GM19455 (cell line): ENCODE data around the gene VTN.

Experiments used
- ATAC-seq: cut with Tn5 transposase; IDR thresholded peaks from one replicate; pipeline ENCODE4 v1.9.1; 2021; ENCODE audit not compliant: unreplicated experiment

Gene VTN

DNA sequence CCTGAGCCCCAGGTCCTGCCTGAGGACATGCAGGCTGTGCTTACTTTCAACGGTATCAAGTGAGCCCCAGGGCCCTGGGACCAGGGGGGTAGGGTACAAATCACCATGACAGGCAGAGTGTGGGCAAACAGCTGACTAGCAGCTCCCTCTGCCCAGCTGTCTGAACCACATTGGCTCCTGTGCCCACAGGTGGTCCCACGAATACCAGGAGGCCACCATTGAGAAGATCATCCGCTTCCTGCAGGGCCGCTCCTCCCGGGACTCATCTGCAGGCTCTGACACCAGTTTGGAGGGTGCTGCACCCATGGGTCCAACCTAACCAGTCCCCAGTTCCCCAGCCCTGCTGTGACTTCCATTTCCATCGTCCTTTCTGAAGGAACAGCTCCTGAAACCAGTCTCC is 25.9 kb upstream of the VTN start:
- no peak for ATAC-seq

DNA sequence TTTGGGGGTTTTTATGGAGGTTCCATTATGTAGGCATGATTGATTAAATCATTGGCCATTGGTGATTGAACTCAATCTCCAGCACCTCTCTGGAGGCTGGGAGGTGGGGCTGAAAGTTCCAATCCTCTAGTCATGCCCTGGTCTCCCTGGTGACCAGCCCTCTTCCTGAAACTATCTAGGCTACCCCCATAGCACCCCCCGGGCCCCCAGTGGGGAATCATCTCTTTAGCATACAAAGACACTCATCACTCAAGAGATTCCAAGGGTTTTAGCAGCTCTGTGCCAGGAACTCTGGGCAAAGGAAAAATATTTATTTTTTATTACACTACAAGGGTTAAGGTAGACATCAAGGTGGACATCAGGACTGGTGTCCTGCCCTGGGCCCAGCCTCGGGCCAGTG is 25.3 kb upstream of the VTN start:
- no peak for ATAC-seq

GRCh38 chr17:28394337-28395116 is 24.4 kb upstream of the VTN start:
- ATAC-seq = no peak

- no peak for ATAC-seq
Measured at GRCh38 chr17:28392491-28392890, 22.4 kb upstream of the VTN start.

DNA sequence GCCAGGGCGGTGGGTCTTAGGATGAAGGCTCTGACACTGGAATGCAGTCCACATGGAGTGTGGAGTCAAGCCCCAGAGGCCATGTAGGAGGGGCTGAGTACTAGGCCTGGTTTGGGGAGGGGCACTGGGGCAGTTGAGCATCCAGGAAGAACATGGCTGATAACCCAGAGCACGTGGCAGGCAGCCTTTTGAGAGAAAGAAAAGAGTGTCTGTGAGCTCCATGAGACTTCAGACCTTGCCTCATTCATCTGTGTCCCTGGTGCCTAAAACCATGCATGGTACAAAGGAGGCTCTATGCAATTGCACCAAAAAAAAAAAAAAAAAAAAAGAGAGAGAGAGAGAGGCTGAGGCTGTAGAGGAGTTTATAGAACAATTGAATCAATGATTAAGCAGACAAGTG is 21.3 kb upstream of the VTN start:
- ATAC-seq = no peak

GRCh38 chr17:28390984-28391383 is 20.9 kb upstream of the VTN start:
- ATAC-seq = no peak

- no peak for ATAC-seq
Measured at GRCh38 chr17:28390563-28390962, 20.5 kb upstream of the VTN start.

GRCh38 chr17:28390141-28390540 is 20.0 kb upstream of the VTN start:
- ATAC-seq = no peak

- no peak for ATAC-seq
Measured at GRCh38 chr17:28388106-28388505, 18.0 kb upstream of the VTN start.

- ATAC-seq = no peak
Measured at GRCh38 chr17:28386391-28386790, 16.3 kb upstream of the VTN start.

GRCh38 chr17:28385406-28385805 is 15.3 kb upstream of the VTN start:
- no peak for ATAC-seq

GRCh38 chr17:28385037-28385400 is 14.9 kb upstream of the VTN start:
- peak; percentile 30 for ATAC-seq

- ATAC-seq = peak; percentile 78
Measured at GRCh38 chr17:28384281-28385036, 14.4 kb upstream of the VTN start.

DNA sequence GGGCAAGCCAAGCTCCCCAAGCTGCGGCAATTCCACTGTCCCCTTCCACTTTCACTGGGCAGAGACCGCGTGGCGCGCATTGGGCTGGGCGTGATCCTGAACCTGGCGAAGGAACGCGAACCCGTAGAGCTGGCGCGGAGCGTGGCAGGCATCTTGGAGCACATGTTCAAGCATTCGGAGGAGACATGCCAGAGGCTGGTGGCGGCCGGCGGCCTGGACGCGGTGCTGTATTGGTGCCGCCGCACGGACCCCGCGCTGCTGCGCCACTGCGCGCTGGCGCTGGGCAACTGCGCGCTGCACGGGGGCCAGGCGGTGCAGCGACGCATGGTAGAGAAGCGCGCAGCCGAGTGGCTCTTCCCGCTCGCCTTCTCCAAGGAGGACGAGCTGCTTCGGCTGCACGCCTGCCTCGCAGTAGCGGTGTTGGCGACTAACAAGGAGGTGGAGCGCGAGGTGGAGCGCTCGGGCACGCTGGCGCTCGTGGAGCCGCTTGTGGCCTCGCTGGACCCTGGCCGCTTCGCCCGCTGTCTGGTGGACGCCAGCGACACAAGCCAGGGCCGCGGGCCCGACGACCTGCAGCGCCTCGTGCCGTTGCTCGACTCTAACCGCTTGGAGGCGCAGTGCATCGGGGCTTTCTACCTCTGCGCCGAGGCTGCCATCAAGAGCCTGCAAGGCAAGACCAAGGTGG is 11.2 kb upstream of the VTN start:
- no peak for ATAC-seq

DNA sequence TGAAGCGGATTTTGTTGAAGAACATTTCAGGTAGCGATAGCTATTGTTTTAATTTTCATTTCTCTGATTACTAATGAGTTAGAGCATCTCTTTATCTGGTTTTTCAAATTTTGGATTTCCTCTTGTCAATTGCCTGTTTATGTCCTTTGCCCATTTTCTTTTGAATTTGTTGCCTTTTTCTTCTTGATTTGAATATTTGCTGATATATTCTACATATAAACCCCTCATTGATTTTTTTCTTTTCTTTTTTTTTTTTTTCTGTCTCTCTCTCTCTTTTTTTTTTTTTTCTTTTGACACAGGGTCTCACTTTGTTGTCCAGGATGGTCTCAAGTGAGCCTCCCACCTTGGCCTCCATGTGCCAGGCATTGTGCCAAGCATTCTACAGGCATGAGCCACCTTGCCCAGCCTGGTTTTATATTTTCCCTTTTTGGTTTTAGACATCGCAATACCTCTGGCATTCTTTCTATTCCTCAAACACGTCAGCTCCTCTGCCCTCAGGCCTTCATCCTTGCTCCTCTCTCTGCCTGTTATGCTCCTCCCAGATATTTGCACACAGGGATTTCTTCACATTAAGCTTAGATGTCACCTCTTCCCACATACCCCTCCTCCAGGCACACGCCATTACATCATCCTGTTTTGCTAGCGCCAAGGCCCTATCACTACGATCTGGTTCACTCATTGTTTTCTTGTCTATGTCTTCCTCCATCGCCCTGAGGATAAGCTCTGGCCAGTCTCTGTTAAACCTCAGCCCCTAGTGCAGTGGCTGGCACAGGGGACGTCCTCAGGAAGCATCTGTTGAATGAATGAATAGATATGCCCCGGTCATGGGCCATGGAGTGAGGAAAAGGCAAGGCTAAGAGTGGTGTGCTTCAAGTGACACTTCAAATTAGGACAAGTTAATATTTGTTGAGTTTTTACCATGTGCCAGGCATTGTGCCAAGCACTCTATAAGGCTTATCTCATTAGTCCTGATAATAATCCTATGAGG is 10.0 kb upstream of the VTN start:
- no peak for ATAC-seq

DNA sequence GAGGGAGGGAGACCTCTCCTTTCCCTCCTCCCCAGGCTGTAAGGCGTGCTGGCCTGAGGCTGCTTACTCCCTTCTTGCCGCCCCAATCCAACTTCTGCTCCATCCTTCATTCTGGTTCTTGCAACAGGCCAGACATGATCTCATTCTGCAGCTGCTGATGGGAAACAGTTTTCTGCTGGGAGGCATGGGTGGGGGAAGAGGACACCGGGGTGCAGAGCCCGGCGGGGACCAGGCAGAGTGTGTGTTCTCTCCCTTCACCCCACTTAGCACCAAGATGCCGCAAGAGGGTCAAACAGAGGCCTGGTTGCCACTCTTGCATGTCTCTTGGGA is 2.8 kb upstream of the VTN start:
- no peak for ATAC-seq

- peak; percentile 25 for ATAC-seq
Measured at GRCh38 chr17:28372203-28372944, 2.3 kb upstream of the VTN start.

GRCh38 chr17:28371245-28372202 is 1.4 kb upstream of the VTN start, which contains the start of gene SARM1:
SARM1 (plus strand) TSS chr17:28371694; CDS start chr17:28372033, 339 bp downstream.
- peak; percentile 50 for ATAC-seq

DNA sequence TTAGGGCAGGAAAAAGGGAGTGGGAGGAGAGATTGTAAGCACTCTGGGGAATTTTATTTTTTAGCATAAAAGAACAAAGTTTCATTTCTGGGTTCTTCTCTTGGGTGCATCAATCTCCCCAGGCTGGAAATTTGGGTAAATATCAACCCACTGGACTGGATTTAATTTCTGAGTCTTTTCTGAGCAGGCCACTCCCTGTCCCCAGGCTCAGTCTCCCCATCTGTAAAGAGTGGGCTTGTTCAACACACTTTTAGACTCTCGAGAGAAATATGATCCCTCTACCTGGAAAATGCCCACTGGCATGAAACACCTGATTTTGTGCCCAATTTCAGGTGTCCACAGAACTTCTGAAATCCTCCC is 617 bp upstream of the VTN start:
- no peak for ATAC-seq
